Fibroblast of lung (primary cell): ENCODE data around the gene ITGA8. TPM values are rescaled to one million over a fixed set of nuclear protein-coding genes. Genes with fewer than 3 reads are reported as not detected.

Experiments
- DNase-seq, 2 donors: peaks; one replicate each; pipeline versions ENCODE4 v3.0.0 to v3.0.0-alpha.2; 2010; ENCODE audit warnings: low read depth in 2 of 2
- H2AFZ ChIP-seq: 2 replicates; pipeline ENCODE4 v1.5.1; 2012; ENCODE audit warnings: low read length, control low read depth, inconsistent platforms
- H3K27ac ChIP-seq: 2 replicates; pipeline ENCODE4 v1.5.1; 2011; ENCODE audit warnings: low read length, control low read depth; ENCODE audit not compliant: insufficient read depth
- H3K27me3 ChIP-seq: 2 replicates; pipeline ENCODE4 v1.5.1; 2011; ENCODE audit warnings: mild to moderate bottlenecking, low read length; ENCODE audit not compliant: control insufficient read depth, insufficient read depth
- H3K36me3 ChIP-seq: 2 replicates; pipeline ENCODE4 v1.5.1; 2011; ENCODE audit warnings: low read length; ENCODE audit not compliant: control insufficient read depth, insufficient read depth
- H3K4me1 ChIP-seq: 2 replicates; pipeline ENCODE4 v1.5.1; 2011; ENCODE audit warnings: low read length; ENCODE audit not compliant: control insufficient read depth, insufficient read depth; ENCODE audit errors: extremely low read depth
- H3K4me2 ChIP-seq: 2 replicates; pipeline ENCODE4 v1.5.1; 2011; ENCODE audit warnings: low read length, control low read depth; ENCODE audit not compliant: insufficient read depth; ENCODE audit errors: extremely low read depth
- H3K4me3 ChIP-seq, 4 experiments: fragments of 200-600 bp in 1 of 4; sonication (generic) in 1 of 4; replicated peaks in 1 of 4; 2 replicates each; pipeline ENCODE4 v1.5.1; 2011 to 2016; ENCODE audit warnings: low read length in 4 of 4, low read depth in 3 of 4, mild to moderate bottlenecking in 3 of 4, control low read depth in 2 of 4, inconsistent platforms in 1 of 4, mixed read lengths in 1 of 4; ENCODE audit not compliant: insufficient read depth in 1 of 4; ENCODE audit errors: control extremely low read depth in 1 of 4
- H3K79me2 ChIP-seq: 2 replicates; pipeline ENCODE4 v1.5.1; 2012; ENCODE audit warnings: mild to moderate bottlenecking, low read length, inconsistent platforms; ENCODE audit not compliant: control insufficient read depth, insufficient read depth
- H3K9ac ChIP-seq: 2 replicates; pipeline ENCODE4 v1.5.1; 2011; ENCODE audit warnings: mild to moderate bottlenecking, low read length, control low read depth; ENCODE audit not compliant: insufficient read depth
- H3K9me3 ChIP-seq: 2 replicates; pipeline ENCODE4 v1.5.1; 2012; ENCODE audit warnings: low read depth, low read length; ENCODE audit not compliant: control insufficient read depth, insufficient read depth
- H4K20me1 ChIP-seq: 2 replicates; pipeline ENCODE4 v1.5.1; 2011; ENCODE audit warnings: low read length; ENCODE audit not compliant: control insufficient read depth, insufficient read depth; ENCODE audit errors: extremely low read depth
- CTCF ChIP-seq, 2 donors: IDR thresholded peaks in 1 of 2; conservative IDR thresholded peaks in 1 of 2; 1 replicate in 1 of 2; 2 replicates in 1 of 2; pipeline ENCODE4 v1.5.1; 2011 to 2012; ENCODE audit warnings: low read length in 2 of 2, control low read depth in 1 of 2, inconsistent platforms in 1 of 2, low read depth in 1 of 2, mild to moderate bottlenecking in 1 of 2
- EZH2 ChIP-seq: IDR thresholded peaks from 2 replicates; pipeline ENCODE4 v1.5.1; 2012; ENCODE audit warnings: low read length, control low read depth, mild to moderate bottlenecking; ENCODE audit errors: missing control alignments
- polyA plus RNA-seq, 2 donors: library from polyadenylated mRNA; depleted of rRNA in 1 of 2; stranded (reverse) in 1 of 2; unstranded in 1 of 2; fragments of >200 nt; gene quantifications; 2 replicates each; pipeline ENCODE4 v1.2.1, GENCODE V29; 2011 to 2012; ENCODE audit warnings: missing spikeins in 1 of 2
- total RNA-seq: library from RNA; depleted of rRNA; stranded (reverse); fragments of >200 nt; gene quantifications from 2 replicates; pipeline ENCODE4 v1.2.1, GENCODE V29; 2014

Gene ITGA8
- total and polyA plus RNA-seq, 2 donors (not counting 1 experiment from before 2014, with no cell fraction given): 0.62 to 0.99 TPM

- Histone ChIP-seq H2AFZ (no peak overlapping the region), H3K27me3 (no peaks in the 10 kb centered on the region)
- no peak for TF ChIP-seq EZH2
- TF ChIP-seq CTCF (conservative IDR thresholded peaks at IDR 0.05 in 1 of 2, IDR thresholded peaks at IDR 0.05 in 1 of 2; ENCODE audit: low read depth in 1 of 2, low read length in 2 of 2): no peak
Measured at GRCh38 chr10:15567952-15568351, 151.8 kb downstream of the ITGA8 start.

GRCh38 chr10:15563246-15563645 lies 156.5 kb downstream of the ITGA8 start:
- Histone ChIP-seq H3K79me2 (no peaks in the 10 kb centered on the region), H3K36me3 (no peaks in the 10 kb centered on the region), H3K9ac (no peak overlapping the region), H3K4me1 (no peaks in the 10 kb centered on the region), H3K27ac (no peak overlapping the region), H4K20me1 (no peaks in the 10 kb centered on the region), H3K27me3 (no peaks in the 10 kb centered on the region), H3K4me3 (no peak overlapping the region), H2AFZ (no peak overlapping the region), H3K9me3 (no peaks in the 10 kb centered on the region), H3K4me2 (no peak overlapping the region)
- DNase-seq: no peak
- TF ChIP-seq CTCF (conservative IDR thresholded peaks at IDR 0.05 in 1 of 2, IDR thresholded peaks at IDR 0.05 in 1 of 2; ENCODE audit: low read depth in 1 of 2, low read length in 2 of 2) (no peak), EZH2 (no peak)

More at GRCh38 chr10:15567952-15568351, 151.8 kb downstream of the ITGA8 start:
- H3K36me3 ChIP-seq: no peaks in the 10 kb centered on the region
- no peak overlapping the region for H3K27ac ChIP-seq
- no peaks in the 10 kb centered on the region for H3K4me1 ChIP-seq
- H3K4me3 ChIP-seq: no peak overlapping the region
- no peak overlapping the region for H3K9ac ChIP-seq
- no peaks in the 10 kb centered on the region for H4K20me1 ChIP-seq
- H3K9me3 ChIP-seq: no peaks in the 10 kb centered on the region
- no peak overlapping the region for H3K4me2 ChIP-seq
- DNase-seq: no peak
- H3K79me2 ChIP-seq: no peaks in the 10 kb centered on the region

DNA sequence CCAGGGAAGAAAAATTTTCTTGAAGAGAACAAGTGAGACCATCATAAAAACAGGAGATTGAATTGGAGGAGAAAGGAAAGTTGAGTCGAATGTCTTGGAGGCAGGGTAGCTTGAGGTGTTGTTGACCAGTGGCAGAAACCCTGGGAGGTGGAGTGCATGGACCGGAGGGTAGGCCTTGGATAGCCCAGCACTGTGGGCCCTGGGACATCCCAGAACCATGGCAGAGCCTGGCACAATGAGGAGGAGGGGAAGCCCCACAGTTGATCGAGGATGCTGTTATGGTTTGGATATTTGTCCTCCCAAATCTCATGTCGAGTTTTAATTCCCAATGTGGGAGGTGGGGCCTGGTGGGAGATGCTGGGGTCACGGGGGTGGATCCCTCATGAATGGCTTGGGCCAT lies 157.1 kb downstream of the ITGA8 start:
- H3K9ac ChIP-seq: no peak overlapping the region
- H3K4me1 ChIP-seq: no peaks in the 10 kb centered on the region
- H3K4me3 ChIP-seq: no peak overlapping the region
- no peak overlapping the region for H3K4me2 ChIP-seq
- H3K9me3 ChIP-seq: no peaks in the 10 kb centered on the region
- no peak overlapping the region for H2AFZ ChIP-seq
- no peaks in the 10 kb centered on the region for H4K20me1 ChIP-seq
- H3K27ac ChIP-seq: no peak overlapping the region
- H3K79me2 ChIP-seq: no peaks in the 10 kb centered on the region
- TF ChIP-seq EZH2 (no peak), CTCF (conservative IDR thresholded peaks at IDR 0.05 in 1 of 2, IDR thresholded peaks at IDR 0.05 in 1 of 2; ENCODE audit: low read depth in 1 of 2, low read length in 2 of 2) (no peak)
- H3K27me3 ChIP-seq: no peaks in the 10 kb centered on the region
- no peak for DNase-seq
- no peaks in the 10 kb centered on the region for H3K36me3 ChIP-seq
